ENCODE data around the gene SYNPO2.

The SYNPO2 gene

GRCh38 chr4:119087121-119087520, 198.5 kb downstream of the SYNPO2 start:
- Mint-ChIP-seq H3K36me3 (no peaks in the 10 kb centered on the region), H3K27me3 (peaks cover 7% of the 10 kb centered on the region), H3K4me1 (peaks cover 9% of the 10 kb centered on the region), H3K27ac (no peak overlapping the region), H3K4me3 (no peak overlapping the region), H3K9me3 (peaks cover 3% of the 10 kb centered on the region)
- ATAC-seq = no peak

- no peaks in the 10 kb centered on the region for H3K36me3 Mint-ChIP-seq
- peaks cover 3% of the 10 kb centered on the region for H3K9me3 Mint-ChIP-seq
- H3K27ac Mint-ChIP-seq = no peak overlapping the region
- peaks cover 10% of the 10 kb centered on the region for H3K27me3 Mint-ChIP-seq
- no peak for ATAC-seq
- H3K4me1 Mint-ChIP-seq = peaks cover 9% of the 10 kb centered on the region
- H3K4me3 Mint-ChIP-seq = no peak overlapping the region
These were observed 199.0 kb downstream of the SYNPO2 start for GRCh38 chr4:119087656-119088055.

GRCh38 chr4:119093042-119093827, 204.6 kb downstream of the SYNPO2 start:
- no peaks in the 10 kb centered on the region for H3K36me3 Mint-ChIP-seq
- H3K4me1 Mint-ChIP-seq = peaks cover 16% of the 10 kb centered on the region
- H3K4me3 Mint-ChIP-seq = no peak overlapping the region
- no peak for ATAC-seq
- peaks cover 10% of the 10 kb centered on the region for H3K27me3 Mint-ChIP-seq
- no peaks in the 10 kb centered on the region for H3K9me3 Mint-ChIP-seq
- no peak overlapping the region for H3K27ac Mint-ChIP-seq

- Mint-ChIP-seq H3K4me3 (no peak overlapping the region), H3K27ac (peak overlapping the region; percentile 74), H3K36me3 (no peaks in the 10 kb centered on the region), H3K9me3 (no peaks in the 10 kb centered on the region), H3K27me3 (peaks cover 20% of the 10 kb centered on the region), H3K4me1 (peaks cover 16% of the 10 kb centered on the region)
- ATAC-seq = no peak
These were observed 208.7 kb downstream of the SYNPO2 start for GRCh38 chr4:119097282-119097900.

DNA sequence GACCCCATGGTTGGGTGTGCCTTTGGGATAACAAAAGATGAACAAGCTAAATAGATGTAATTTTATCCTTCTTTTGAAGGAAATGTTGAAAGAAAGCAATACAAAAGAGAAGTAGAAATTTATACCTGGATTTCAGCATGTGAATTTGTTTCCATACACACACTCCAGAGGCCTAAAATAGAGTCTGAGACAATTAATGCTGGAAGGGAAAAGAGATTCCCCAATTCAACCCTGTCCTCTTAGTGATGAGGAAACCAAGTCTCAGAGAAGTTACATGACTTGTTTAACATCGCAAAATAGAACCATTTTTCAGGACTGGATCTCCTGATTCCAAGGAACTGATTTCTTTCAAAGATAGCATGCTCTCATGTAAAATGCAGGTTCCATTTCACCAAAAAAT, 209.7 kb downstream of the SYNPO2 start:
- no peaks in the 10 kb centered on the region for H3K9me3 Mint-ChIP-seq
- no peak overlapping the region for H3K4me3 Mint-ChIP-seq
- no peak for ATAC-seq
- no peak overlapping the region for H3K27ac Mint-ChIP-seq
- H3K4me1 Mint-ChIP-seq = peaks cover 16% of the 10 kb centered on the region
- no peaks in the 10 kb centered on the region for H3K36me3 Mint-ChIP-seq
- peaks cover 19% of the 10 kb centered on the region for H3K27me3 Mint-ChIP-seq

GRCh38 chr4:119099227-119099810, 210.7 kb downstream of the SYNPO2 start:
- Mint-ChIP-seq H3K4me1 (peaks cover 16% of the 10 kb centered on the region), H3K36me3 (no peaks in the 10 kb centered on the region), H3K4me3 (no peak overlapping the region), H3K27ac (no peak overlapping the region), H3K9me3 (no peaks in the 10 kb centered on the region), H3K27me3 (peaks cover 19% of the 10 kb centered on the region)
- ATAC-seq = no peak

DNA sequence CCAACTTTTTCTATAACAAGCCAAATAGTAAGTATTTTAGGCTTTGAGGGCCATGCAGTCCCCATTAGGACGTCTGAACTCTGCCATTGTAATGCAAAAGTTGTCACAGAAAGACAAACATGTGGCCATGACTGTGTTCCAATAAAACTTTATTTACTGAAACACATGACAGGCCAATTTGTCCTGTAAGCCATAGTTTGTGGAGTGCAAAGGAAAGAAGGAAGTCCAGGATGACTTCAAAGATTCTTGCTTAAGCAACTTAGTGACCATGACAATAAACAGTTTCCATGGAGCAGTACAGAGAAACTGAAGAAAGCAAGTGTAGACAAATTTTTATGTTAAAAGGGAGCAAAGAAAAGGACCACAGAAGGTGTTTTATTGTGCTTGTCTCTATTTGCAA, 212.0 kb downstream of the SYNPO2 start:
- H3K4me1 Mint-ChIP-seq = peaks cover 11% of the 10 kb centered on the region
- no peaks in the 10 kb centered on the region for H3K36me3 Mint-ChIP-seq
- no peak overlapping the region for H3K4me3 Mint-ChIP-seq
- H3K27ac Mint-ChIP-seq = no peak overlapping the region
- no peaks in the 10 kb centered on the region for H3K9me3 Mint-ChIP-seq
- H3K27me3 Mint-ChIP-seq = peaks cover 19% of the 10 kb centered on the region
- no peak for ATAC-seq

DNA sequence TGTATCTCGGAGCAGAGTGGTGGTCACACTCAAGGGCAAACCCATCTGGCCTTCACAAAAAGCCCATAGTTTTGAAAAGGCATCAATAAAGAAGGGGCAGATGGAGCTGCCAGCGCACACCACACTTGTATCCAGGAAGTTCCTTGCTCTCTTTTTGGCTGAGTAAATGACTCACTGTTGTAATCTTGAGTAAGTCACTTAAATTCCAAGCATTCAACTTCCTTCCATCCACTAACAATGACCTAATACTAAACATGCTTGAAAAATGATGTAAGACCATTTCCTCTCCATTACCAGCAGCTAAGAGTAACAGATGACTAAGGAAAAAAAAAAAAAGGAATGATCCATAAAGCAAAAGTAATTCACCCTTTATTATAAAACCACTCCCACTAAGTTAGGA, 214.6 kb downstream of the SYNPO2 start:
- H3K4me3 Mint-ChIP-seq = no peak overlapping the region
- H3K4me1 Mint-ChIP-seq = no peaks in the 10 kb centered on the region
- peaks cover 19% of the 10 kb centered on the region for H3K27me3 Mint-ChIP-seq

DNA sequence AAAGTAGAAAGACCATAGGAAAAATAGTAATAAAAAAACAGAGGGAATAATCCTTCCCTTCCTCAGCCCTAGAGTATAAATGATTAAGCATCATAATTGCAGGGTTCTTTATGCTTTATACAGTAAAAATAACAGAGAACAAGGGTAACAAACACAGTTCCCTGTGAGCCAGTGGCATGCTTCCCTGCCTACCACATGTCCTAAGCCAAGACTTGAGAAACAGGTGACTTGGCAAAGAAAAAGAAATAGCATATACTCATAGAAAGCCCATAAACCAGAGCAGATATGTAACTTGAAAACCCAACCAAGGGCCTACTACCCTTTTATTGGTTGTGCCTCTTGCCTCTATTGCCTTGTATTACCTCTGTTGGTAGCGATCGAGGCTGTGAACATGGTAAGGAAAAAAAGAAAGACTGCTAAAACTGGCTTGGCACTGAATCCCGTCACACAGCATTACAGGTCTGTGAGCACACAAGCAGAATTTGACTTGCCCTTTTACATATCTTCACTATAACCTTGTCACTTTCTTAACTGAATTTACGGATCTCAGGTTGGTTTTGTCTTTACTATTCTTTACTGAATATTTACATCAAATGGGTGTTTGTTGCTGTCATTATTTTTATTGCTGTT, 216.1 kb downstream of the SYNPO2 start:
- Mint-ChIP-seq H3K4me3 (no peak overlapping the region), H3K4me1 (no peaks in the 10 kb centered on the region), H3K9me3 (no peaks in the 10 kb centered on the region), H3K27me3 (peaks cover 19% of the 10 kb centered on the region), H3K36me3 (no peaks in the 10 kb centered on the region), H3K27ac (no peak overlapping the region)
- no peak for ATAC-seq

More for the DNA sequence above, 214.6 kb downstream of the SYNPO2 start:
- no peak overlapping the region for H3K27ac Mint-ChIP-seq
- H3K36me3 Mint-ChIP-seq = no peaks in the 10 kb centered on the region
- no peak for ATAC-seq
- H3K9me3 Mint-ChIP-seq = no peaks in the 10 kb centered on the region

DNA sequence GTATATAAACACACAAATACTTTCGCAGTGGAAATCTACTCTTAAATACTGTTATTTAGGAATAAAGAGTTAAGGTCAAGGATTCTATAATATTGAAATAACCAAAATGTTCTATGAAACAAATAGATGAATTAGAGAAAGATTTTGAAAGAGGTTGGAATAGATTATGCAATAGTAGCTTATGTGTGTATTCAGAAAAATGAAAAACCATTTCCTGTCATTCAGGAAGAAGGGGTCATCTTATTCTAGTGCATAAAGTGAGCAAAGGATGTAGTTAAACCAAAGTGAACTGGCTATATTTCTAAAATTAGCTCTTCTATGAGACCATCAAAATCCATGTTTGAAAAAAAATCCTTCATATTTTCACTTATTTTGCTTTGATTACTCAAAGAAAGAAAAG, 217.0 kb downstream of the SYNPO2 start:
- H3K4me1 Mint-ChIP-seq = no peaks in the 10 kb centered on the region
- ATAC-seq = no peak
- H3K36me3 Mint-ChIP-seq = no peaks in the 10 kb centered on the region
- H3K27ac Mint-ChIP-seq = no peak overlapping the region
- no peaks in the 10 kb centered on the region for H3K9me3 Mint-ChIP-seq
- peaks cover 15% of the 10 kb centered on the region for H3K27me3 Mint-ChIP-seq
- no peak overlapping the region for H3K4me3 Mint-ChIP-seq

GRCh38 chr4:119106036-119107000, 217.7 kb downstream of the SYNPO2 start:
- H3K4me1 Mint-ChIP-seq = no peaks in the 10 kb centered on the region
- H3K27ac Mint-ChIP-seq = no peak overlapping the region
- H3K9me3 Mint-ChIP-seq = no peaks in the 10 kb centered on the region
- no peak for ATAC-seq
- peaks cover 8% of the 10 kb centered on the region for H3K27me3 Mint-ChIP-seq
- H3K36me3 Mint-ChIP-seq = no peaks in the 10 kb centered on the region
- H3K4me3 Mint-ChIP-seq = no peak overlapping the region

GRCh38 chr4:119110121-119110520, 221.5 kb downstream of the SYNPO2 start:
- peaks cover 4% of the 10 kb centered on the region for H3K27me3 Mint-ChIP-seq
- no peak overlapping the region for H3K27ac Mint-ChIP-seq

More at GRCh38 chr4:119110121-119110520, 221.5 kb downstream of the SYNPO2 start:
- Mint-ChIP-seq H3K36me3 (no peaks in the 10 kb centered on the region), H3K4me1 (no peaks in the 10 kb centered on the region), H3K4me3 (no peak overlapping the region), H3K9me3 (no peaks in the 10 kb centered on the region)
- ATAC-seq = no peak
